Body of pancreas (tissue), 4 donors: ENCODE data around the gene SH2D7. TPM values are rescaled to one million over a fixed set of nuclear protein-coding genes. Genes with fewer than 3 reads are reported as not detected.

Experiments
- ATAC-seq: fragments of 150-250 bp; one replicate; pipeline ENCODE4 v1.9.1; 2016
- DNase-seq, 4 donors: peaks; one replicate each; pipeline ENCODE4 v3.0.0-alpha.2; 2019
- H3K27ac ChIP-seq, 4 donors: fragments of 200-600 bp; sonication (generic); 1 replicate in 3 of 4; 2 replicates in 1 of 4; pipeline versions ENCODE4 v1.5.1 to v1.6.1; 2016 to 2019; ENCODE audit warnings: mild to moderate bottlenecking in 1 of 4, mixed read lengths in 1 of 4, moderate library complexity in 1 of 4
- H3K27me3 ChIP-seq, 2 donors: fragments of 200-600 bp; sonication (generic); one replicate each; pipeline ENCODE4 v1.6.0; 2016; ENCODE audit warnings: mild to moderate bottlenecking in 1 of 2
- H3K36me3 ChIP-seq, 2 donors: fragments of 200-600 bp; sonication (generic); replicated peaks in 1 of 2; 2 replicates each; pipeline ENCODE4 v1.5.1; 2016; ENCODE audit warnings: low read depth in 2 of 2; ENCODE audit not compliant: insufficient read depth in 1 of 2
- H3K4me1 ChIP-seq: fragments of 200-600 bp; sonication (generic); one replicate; pipeline ENCODE4 v1.6.0; 2016
- H3K4me3 ChIP-seq, 2 donors: fragments of 200-600 bp; sonication (generic); 1 replicate in 1 of 2; 2 replicates in 1 of 2; pipeline ENCODE4 v1.5.1; 2016 to 2019
- H3K9me3 ChIP-seq, 3 donors: fragments of 200-600 bp; sonication (generic); 1 replicate in 2 of 3; 2 replicates in 1 of 3; pipeline ENCODE4 v1.5.1; 2016
- POLR2A ChIP-seq, 3 donors: fragments of 450-650 bp; IDR thresholded peaks; one replicate each; pipeline ENCODE4 v1.6.1; 2016; ENCODE audit warnings: antibody characterized with exemption in 3 of 3, mild to moderate bottlenecking in 2 of 3
- WGBS, 2 donors: methylation state at CpG; one replicate each; pipeline ENCODE4 v1.1.5; 2017; 5-methylcytosine and 5-hydroxymethylcytosine counted together
- intact Hi-C: fragments of 100-400 bp; cut with DNase I; formaldehyde crosslinking; loops from one replicate; pipeline ENCODE4 v1.15.1; 2023
- total RNA-seq, 2 donors: library from RNA; depleted of rRNA; stranded (reverse); fragments of >200 nt; gene quantifications; one replicate each; pipeline ENCODE4 v1.1.0, GENCODE V29; 2016
- TF ChIP-seq, protein P1 (sequence below), 7 experiments: fragments of 450-650 bp in 4 of 7; fragments of 200-600 bp in 3 of 7; sonication (generic) in 3 of 7; IDR thresholded peaks; one replicate each; pipeline ENCODE4 v1.5.1; 2016 to 2019; ENCODE audit warnings: antibody characterized with exemption in 7 of 7

The SH2D7 gene
- total RNA-seq, 2 donors from 2014 or later: not detected

DNA sequence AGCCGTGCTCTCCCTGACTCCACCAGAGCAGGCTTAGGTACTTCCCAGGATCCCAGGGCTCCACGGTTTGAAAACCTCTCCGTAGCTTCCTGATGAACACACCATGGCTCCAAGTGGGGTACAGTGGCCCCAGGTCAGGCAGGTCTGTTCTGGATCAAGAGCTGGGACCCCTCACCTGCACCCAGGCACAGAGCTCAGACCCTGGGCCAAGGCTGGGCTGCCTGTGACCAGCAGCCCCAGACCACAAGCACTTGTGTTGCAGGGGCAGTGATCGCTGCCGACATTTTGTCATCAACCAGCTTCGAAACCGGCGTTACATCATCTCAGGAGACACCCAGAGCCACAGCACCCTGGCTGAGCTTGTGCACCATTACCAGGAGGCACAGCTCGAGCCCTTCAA, 5.3 kb downstream of the SH2D7 start:
- Histone ChIP-seq H3K27ac (no peak overlapping the region), H3K4me3 (no peak overlapping the region), H3K27me3 (no peaks in the 10 kb centered on the region), H3K36me3 (no peaks in the 10 kb centered on the region), H3K9me3 (no peaks in the 10 kb centered on the region), H3K4me1 (peaks cover 1% of the 10 kb centered on the region)
- TF ChIP-seq, protein P1, sequence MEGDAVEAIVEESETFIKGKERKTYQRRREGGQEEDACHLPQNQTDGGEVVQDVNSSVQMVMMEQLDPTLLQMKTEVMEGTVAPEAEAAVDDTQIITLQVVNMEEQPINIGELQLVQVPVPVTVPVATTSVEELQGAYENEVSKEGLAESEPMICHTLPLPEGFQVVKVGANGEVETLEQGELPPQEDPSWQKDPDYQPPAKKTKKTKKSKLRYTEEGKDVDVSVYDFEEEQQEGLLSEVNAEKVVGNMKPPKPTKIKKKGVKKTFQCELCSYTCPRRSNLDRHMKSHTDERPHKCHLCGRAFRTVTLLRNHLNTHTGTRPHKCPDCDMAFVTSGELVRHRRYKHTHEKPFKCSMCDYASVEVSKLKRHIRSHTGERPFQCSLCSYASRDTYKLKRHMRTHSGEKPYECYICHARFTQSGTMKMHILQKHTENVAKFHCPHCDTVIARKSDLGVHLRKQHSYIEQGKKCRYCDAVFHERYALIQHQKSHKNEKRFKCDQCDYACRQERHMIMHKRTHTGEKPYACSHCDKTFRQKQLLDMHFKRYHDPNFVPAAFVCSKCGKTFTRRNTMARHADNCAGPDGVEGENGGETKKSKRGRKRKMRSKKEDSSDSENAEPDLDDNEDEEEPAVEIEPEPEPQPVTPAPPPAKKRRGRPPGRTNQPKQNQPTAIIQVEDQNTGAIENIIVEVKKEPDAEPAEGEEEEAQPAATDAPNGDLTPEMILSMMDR (IDR thresholded peaks at IDR 0.05): no peak
- TF ChIP-seq POLR2A (IDR thresholded peaks at IDR 0.05): no peak
- WGBS, 2 donors: 74 to 94% methylated on average over 3 to 9 of the region's 9 CpGs
- intact Hi-C loops: no loop called here
- ATAC-seq: no peak
- no peak for DNase-seq

GRCh38 chr15:78098131-78098755, 5.9 kb downstream of the SH2D7 start:
- ATAC-seq: no peak
- Histone ChIP-seq H3K36me3 (no peaks in the 10 kb centered on the region), H3K4me3 (no peak overlapping the region), H3K9me3 (no peaks in the 10 kb centered on the region), H3K4me1 (no peaks in the 10 kb centered on the region), H3K27ac (no peak overlapping the region), H3K27me3 (no peaks in the 10 kb centered on the region)
- TF ChIP-seq, protein P1 (IDR thresholded peaks at IDR 0.05): no peak
- no peak for TF ChIP-seq POLR2A (IDR thresholded peaks at IDR 0.05)
- DNase-seq: no peak
- intact Hi-C loops: no loop called here
- 75 to 95% methylated on average over 8 to 11 of the region's 11 CpGs for WGBS, 2 donors

- Histone ChIP-seq H3K36me3 (no peaks in the 10 kb centered on the region), H3K4me1 (no peaks in the 10 kb centered on the region), H3K27me3 (no peaks in the 10 kb centered on the region), H3K9me3 (no peaks in the 10 kb centered on the region), H3K27ac (no peak overlapping the region), H3K4me3 (no peak overlapping the region)
- WGBS, 2 donors: 96% methylated on average over 2 of the region's 2 CpGs; no CpG with 5 or more reads in 1 of the 2 donors
- intact Hi-C loops: no loop called here
- no peak for ATAC-seq
- DNase-seq: no peak
- TF ChIP-seq, protein P1 (IDR thresholded peaks at IDR 0.05): no peak
- TF ChIP-seq POLR2A (IDR thresholded peaks at IDR 0.05): no peak
These were observed 8.5 kb downstream of the SH2D7 start for GRCh38 chr15:78100886-78101285.

GRCh38 chr15:78101423-78102105, 9.2 kb downstream of the SH2D7 start:
- WGBS, 2 donors: 87 to 97% methylated on average over 5 of the region's 5 CpGs
- Histone ChIP-seq H3K4me1 (no peaks in the 10 kb centered on the region), H3K27me3 (no peaks in the 10 kb centered on the region), H3K36me3 (no peaks in the 10 kb centered on the region), H3K27ac (no peak overlapping the region), H3K4me3 (no peak overlapping the region), H3K9me3 (no peaks in the 10 kb centered on the region)
- no peak for TF ChIP-seq POLR2A (IDR thresholded peaks at IDR 0.05)
- TF ChIP-seq, protein P1 (IDR thresholded peaks at IDR 0.05): no peak
- intact Hi-C loops: no loop called here
- DNase-seq (no peak), ATAC-seq (no peak)

DNA sequence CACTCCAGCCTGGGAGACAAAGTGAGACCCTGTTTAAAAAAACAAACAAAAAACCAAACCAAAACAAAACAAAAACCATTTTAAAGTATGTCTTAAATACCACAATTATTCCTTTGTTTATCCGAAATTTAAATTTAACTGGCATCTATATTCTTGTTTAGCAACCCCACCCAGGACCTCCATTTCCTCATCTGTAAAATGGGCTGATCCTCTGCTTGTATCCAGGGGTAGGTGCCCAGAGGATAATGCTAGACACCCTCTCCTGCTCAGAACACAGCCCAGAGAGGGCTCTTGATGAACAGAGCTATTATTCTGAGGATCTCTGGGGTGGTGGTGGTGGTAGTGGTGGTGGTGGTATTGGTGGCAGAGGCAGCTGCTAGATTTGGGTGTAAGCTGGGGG, 9.8 kb downstream of the SH2D7 start:
- no peak overlapping the region for H3K27ac ChIP-seq
- intact Hi-C loops: no loop called here
- H3K36me3 ChIP-seq: no peaks in the 10 kb centered on the region
- DNase-seq (no peak), ATAC-seq (no peak)
- no peak overlapping the region for H3K4me3 ChIP-seq
- H3K9me3 ChIP-seq: no peaks in the 10 kb centered on the region
- 50 to 72% methylated on average over 1 of the region's 1 CpG for WGBS, 2 donors
- H3K4me1 ChIP-seq: no peaks in the 10 kb centered on the region
- no peaks in the 10 kb centered on the region for H3K27me3 ChIP-seq
- no peak for TF ChIP-seq POLR2A (IDR thresholded peaks at IDR 0.05)
- TF ChIP-seq, protein P1 (IDR thresholded peaks at IDR 0.05): no peak
